Measurements from ENCODE around the gene H3-3A.

DNA sequence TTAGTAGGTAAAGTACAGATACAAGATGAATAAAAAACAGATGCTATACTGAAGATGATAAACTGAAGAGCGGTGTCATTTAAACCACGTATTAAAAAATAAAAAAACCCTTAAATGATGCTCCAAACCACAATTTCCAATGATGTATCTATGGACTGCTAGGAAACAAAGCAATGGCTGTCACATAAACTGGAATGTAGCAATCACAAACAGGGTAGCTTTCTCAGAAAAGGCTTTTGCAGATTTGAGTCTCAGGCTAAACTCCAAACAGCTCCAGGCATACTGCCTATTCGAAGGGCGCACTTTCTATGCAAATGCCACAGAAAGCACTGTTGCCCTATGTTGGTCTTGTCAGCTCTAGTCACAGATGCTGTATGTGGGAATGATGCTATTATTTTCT lies 12.4 kb upstream of the H3-3A start:
- no peak for TF ChIP-seq EP300 (IDR thresholded peaks at IDR 0.05; ENCODE audit: low read depth)
- TF ChIP-seq, protein P1, sequence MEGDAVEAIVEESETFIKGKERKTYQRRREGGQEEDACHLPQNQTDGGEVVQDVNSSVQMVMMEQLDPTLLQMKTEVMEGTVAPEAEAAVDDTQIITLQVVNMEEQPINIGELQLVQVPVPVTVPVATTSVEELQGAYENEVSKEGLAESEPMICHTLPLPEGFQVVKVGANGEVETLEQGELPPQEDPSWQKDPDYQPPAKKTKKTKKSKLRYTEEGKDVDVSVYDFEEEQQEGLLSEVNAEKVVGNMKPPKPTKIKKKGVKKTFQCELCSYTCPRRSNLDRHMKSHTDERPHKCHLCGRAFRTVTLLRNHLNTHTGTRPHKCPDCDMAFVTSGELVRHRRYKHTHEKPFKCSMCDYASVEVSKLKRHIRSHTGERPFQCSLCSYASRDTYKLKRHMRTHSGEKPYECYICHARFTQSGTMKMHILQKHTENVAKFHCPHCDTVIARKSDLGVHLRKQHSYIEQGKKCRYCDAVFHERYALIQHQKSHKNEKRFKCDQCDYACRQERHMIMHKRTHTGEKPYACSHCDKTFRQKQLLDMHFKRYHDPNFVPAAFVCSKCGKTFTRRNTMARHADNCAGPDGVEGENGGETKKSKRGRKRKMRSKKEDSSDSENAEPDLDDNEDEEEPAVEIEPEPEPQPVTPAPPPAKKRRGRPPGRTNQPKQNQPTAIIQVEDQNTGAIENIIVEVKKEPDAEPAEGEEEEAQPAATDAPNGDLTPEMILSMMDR (IDR thresholded peaks at IDR 0.05): no peak

All from transverse colon (tissue), 3 donors.